HTERT RPE-1 (cell line): Measurements from ENCODE around the gene NCOA7.
"Not testable (repeated sequence)": the region's sequence is repeated elsewhere in the genome, so short reads cannot be mapped to it uniquely, and the experiment has no call there.

Experiments
- in situ Hi-C: fragments of 300-500 bp; cut with MboI; formaldehyde crosslinking; loops from 4 replicates; pipeline ENCODE4 v1.14.3; 2020; ENCODE audit warnings: low sequenced_read_pairs

Gene NCOA7

GRCh38 chr6:125942672-125943527 is 152.1 kb downstream of the NCOA7 start:
- in situ Hi-C loops, result no loop called here

GRCh38 chr6:125943528-125944433 is 153.0 kb downstream of the NCOA7 start:
- in situ Hi-C loops, result no loop called here

DNA sequence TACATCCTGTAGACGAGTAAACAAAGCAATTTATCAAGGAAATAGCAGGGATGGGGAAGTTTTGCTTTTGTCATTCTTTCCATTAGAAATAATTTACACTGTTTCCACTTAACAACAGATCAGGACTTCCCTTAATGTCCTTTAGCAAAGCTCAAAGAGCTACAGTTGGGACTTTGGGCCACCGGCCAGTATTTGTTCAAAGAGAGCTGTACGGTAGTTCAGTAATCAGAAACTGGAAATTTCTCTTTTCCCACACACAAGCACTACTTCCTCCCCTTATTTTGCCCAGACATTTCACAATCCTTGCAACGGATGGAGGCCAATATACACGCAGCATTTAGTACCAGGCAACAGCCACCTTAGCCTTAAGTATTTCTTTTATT is 153.7 kb downstream of the NCOA7 start:
- in situ Hi-C loops, result no loop called here

DNA sequence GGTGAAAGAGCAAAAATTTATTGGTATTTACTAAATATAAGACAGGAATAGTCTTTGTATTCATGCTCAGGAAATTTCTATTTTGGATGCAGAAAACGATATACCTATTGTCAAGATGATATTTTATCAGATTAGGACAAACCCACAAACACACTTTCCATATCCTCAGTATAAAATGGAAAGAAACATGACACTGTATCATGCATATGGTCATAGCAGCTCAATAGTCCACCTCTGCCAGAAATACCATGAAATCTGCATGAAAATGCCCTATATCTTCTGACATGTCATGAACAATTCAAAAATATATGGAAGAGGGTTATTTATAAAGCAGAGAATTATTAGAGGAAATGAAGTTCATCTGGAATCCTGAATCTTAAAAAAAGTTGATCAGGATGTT is 154.1 kb downstream of the NCOA7 start:
- in situ Hi-C loops, result no loop called here

DNA sequence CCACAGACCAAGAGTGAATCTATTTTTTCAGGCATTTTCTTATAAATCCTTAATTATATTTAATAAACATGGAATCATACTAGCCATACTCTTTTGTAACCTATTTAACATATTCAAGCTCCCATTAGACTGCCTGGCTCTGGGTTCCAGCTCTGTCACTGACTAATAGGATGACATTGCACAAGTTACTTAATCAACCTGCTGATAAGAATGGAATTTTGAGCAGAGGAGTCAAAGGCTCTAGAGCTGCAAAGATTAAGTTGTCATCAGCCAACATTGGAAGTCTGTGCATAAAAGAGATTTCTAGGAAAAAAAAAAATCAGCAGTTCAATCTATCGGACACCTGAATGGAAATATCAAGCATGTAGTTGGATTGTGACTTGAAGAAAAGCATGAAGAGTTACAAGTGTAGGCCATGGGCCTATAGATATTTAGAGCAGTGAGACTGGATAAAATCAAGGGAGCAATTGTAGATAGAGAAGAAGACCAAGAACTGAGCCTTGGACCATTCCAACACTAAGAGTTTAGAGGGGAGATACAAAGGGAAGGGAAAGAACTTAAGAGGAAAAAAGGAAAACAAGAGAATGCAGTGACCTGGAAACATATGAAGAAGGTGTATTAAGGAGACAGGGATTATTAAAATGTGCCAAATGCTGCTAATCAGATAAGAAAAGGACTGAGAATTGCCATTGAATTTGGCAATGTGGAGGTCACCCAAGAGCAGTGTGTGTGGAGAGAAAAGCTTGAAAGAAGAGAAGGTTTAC is 154.8 kb downstream of the NCOA7 start:
- in situ Hi-C loops, result no loop called here

- in situ Hi-C loops, result no loop called here
Measured at GRCh38 chr6:125947615-125948014, 156.9 kb downstream of the NCOA7 start.

DNA sequence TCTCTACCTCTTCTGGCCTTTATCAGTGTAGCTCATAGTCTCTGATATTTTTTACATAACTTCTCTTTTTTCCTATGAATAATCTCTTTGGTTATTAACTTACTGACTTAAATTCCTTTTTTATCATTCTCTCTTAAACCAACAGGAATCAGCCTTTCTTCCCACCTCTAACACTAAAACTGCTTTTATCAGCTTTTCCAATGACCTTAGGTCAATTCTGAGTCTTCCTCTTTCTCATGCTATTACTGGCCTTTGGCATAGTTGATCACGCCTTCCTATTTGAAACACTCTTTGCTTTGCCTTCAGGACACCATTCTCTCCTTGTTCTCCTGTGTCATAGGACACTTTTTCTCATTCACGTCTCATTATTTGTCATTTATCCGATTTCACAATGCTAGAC is 157.7 kb downstream of the NCOA7 start:
- in situ Hi-C loops, result no loop called here

- in situ Hi-C loops, result no loop called here
Measured at GRCh38 chr6:125949069-125949468, 158.3 kb downstream of the NCOA7 start.

- in situ Hi-C loops, result no loop called here
Measured at GRCh38 chr6:125950293-125950692, 159.5 kb downstream of the NCOA7 start.

- in situ Hi-C loops, result not testable (repeated sequence)
Measured at GRCh38 chr6:125950716-125951115, 160.0 kb downstream of the NCOA7 start.

- in situ Hi-C loops, result no loop called here
Measured at GRCh38 chr6:125951323-125951722, 160.6 kb downstream of the NCOA7 start.

DNA sequence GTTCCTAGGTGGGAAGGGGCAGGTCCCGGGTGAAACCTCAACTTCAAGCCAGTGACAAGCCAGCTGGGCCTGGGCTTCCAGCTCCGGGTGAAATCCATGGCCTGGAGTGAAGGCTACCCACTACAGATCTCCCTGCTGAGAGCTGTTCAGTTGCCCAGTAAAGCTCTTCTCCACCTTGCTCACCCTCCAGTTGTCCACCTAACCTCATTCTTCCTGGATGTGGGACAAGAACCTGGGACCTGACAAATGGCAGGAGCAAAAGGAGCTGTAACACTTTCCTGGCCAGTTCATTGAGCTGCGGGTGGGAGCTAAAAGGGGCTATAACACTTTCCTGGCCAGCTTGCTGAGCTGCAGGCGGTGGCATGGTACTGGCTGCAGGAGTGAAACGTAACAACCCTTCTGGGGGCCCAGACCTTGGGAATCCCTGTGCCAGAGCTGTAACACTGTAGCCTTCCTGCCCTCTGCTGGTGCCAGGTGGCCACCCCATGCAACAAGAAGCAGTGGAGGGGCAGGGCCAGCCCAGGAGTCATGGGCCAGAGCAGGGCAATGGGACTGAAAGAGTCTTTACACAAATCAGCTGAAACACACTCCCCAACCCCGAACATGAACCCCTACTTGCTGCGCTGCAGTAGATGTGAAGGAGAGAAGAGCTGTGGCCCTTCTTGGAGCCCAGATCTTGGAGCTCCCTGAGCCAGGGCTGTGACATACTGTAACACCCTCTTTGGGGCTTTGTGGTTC is 162.2 kb downstream of the NCOA7 start:
- in situ Hi-C loops, result no loop called here

- in situ Hi-C loops, result no loop called here
Measured at GRCh38 chr6:125953502-125953875, 162.7 kb downstream of the NCOA7 start.

GRCh38 chr6:125954735-125955339 is 164.1 kb downstream of the NCOA7 start:
- in situ Hi-C loops, result no loop called here

DNA sequence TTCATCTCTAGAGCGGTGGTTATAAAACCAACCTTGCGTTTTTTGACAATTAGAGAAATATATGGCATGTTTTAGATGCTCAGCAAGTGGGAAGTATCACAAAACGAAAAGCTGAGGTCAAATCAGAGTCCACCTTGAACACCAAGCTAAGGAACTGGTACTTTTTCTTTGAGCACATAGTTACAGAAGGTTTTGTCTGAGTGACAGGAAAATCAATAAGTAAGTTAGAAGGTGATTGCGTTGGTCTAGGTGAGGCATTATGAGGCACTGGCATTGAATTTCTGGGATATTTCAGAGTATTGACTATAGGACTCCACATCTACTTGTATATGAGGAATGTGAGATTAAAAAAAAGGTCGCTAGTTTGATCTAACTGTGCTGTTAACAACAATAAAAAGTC is 165.2 kb downstream of the NCOA7 start:
- in situ Hi-C loops, result no loop called here

DNA sequence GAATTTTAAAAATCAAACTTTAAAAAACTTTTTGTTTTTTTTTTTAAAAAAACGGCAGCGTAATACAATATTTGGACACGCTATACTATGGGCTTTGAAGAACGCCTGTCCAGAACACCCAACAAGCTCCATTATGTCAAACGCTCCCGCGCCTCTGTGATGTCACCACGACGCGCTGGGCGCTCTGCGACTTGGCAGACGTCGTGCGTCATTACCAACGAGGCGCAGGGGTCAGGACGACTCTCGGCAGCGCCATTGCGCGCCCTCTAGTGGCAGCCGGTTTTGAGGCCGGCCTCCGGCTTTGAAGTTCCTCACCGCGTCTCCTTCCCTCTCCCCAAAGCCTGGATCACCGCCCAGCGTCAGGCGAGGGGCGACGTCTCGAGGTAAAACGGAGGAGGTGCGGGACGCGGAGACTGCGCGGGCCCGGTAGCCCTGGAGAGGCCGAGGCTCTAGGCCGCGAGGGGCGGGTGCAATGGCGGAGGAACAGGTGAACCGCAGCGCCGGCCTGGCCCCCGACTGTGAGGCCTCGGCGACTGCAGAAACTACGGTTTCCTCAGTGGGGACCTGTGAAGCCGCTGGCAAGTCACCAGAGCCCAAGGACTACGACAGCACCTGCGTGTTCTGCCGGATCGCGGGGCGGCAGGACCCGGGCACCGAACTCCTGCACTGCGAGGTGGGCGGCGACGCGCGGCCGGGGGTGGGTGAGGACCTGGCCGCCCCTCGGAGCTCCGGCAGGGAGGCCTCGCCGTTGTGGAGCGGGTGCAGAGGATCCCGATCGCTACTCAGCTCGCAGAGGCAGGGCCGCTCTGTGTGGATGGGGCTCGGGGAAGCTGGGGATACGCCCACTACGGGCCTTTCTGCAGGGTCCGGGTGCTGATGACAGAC is 166.0 kb downstream of the NCOA7 start, which contains the start of gene HINT3:
HINT3 (plus strand) TSS at position 265 of the 885 bp plus-strand sequence; CDS start at position 473, 208 bp downstream.
- in situ Hi-C loops, result no loop called here

DNA sequence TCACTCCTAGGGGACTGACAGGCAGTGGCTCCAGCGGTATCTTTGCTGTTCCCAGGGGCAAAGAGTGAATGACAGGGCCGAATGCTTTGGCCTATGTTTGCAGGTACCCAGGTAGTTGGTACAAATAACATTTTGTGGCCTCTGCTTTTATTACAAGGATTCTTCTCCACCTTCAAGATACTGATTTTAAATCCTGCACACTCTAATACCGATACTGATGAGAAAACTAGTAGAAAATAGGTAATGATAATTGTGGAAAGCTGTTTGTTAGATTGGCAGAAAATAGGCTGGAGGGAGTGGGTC is 166.6 kb downstream of the NCOA7 start:
- in situ Hi-C loops, result no loop called here

- in situ Hi-C loops, result no loop called here
Measured at GRCh38 chr6:125957845-125958244, 167.1 kb downstream of the NCOA7 start.

DNA sequence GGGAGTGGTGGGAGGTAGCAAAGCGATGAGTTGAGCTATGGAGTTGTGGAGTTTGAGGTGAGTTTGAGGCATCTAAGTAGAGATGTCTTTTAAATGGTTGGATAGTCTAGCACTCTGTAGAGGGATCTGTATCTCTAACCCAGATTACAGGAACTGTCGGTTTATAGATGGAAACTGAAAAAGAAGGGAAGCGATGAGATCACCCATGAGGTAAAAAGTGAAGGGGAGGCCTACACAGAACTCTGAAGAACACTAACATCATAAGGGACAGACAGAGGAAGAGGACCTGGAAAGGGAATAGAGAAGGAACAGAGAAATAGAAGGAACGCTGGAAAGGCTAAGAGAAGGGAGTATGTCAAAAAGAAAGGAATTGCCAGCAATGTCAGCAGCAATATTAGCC is 168.3 kb downstream of the NCOA7 start:
- in situ Hi-C loops, result no loop called here
